ENCODE results near the gene CREB5.

DNA sequence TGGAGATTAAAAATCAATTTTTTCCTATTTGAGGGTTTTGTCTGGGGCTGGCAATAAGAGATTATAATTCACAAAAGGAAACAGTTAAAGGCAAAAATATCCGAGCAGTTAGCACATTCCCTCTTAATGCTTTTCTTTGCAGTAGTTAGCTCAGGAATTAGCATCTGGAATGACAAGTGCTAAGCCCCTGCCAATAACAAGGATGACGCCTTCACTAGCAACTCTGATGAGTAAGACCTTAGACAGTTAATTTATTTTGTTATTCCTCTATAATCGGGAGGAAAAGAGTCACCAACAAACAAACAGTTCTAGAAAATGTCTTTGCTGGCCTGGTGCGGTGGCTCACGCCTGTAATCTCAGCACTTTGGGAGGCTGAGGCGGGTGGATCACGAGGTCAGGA lies 394.5 kb downstream of the CREB5 start:
- TF ChIP-seq, protein P1, sequence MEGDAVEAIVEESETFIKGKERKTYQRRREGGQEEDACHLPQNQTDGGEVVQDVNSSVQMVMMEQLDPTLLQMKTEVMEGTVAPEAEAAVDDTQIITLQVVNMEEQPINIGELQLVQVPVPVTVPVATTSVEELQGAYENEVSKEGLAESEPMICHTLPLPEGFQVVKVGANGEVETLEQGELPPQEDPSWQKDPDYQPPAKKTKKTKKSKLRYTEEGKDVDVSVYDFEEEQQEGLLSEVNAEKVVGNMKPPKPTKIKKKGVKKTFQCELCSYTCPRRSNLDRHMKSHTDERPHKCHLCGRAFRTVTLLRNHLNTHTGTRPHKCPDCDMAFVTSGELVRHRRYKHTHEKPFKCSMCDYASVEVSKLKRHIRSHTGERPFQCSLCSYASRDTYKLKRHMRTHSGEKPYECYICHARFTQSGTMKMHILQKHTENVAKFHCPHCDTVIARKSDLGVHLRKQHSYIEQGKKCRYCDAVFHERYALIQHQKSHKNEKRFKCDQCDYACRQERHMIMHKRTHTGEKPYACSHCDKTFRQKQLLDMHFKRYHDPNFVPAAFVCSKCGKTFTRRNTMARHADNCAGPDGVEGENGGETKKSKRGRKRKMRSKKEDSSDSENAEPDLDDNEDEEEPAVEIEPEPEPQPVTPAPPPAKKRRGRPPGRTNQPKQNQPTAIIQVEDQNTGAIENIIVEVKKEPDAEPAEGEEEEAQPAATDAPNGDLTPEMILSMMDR (conservative IDR thresholded peaks at IDR 0.05), result no peak
- no peak for TF ChIP-seq EZH2 (IDR thresholded peaks at IDR 0.05; ENCODE audit: low read depth)
